ENCODE measurements around the gene DDX24.

The DDX24 gene

DNA sequence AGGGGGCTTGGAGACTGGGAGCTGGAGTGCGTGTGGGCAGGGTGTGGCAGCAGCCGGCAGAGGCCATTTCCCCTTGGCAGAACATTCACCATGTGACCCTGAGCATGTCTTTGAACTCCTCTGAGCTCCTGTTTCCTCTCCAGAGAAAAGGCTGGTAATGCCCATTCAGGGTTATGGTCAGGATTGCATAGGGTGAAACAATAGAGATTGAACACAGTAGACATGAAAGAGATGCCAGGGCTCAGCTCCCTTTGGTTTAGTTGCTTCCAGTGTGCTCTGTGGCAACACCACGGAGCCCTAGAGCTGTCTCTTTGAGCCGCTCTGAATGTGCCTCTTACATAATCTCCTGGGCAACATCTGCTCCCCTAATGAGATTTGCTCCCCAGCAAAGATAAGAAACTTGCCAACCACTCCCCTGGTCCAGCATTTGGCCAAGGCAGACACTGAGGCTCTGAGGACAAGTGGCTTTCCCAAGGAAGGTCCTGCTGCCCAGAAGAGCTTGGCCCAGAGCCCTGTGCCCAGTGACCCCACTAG lies 34.1 kb upstream of the DDX24 start:
- in situ Hi-C loops (cut with MboI; ENCODE audit: low sequenced_read_pairs): no loop called here

DNA sequence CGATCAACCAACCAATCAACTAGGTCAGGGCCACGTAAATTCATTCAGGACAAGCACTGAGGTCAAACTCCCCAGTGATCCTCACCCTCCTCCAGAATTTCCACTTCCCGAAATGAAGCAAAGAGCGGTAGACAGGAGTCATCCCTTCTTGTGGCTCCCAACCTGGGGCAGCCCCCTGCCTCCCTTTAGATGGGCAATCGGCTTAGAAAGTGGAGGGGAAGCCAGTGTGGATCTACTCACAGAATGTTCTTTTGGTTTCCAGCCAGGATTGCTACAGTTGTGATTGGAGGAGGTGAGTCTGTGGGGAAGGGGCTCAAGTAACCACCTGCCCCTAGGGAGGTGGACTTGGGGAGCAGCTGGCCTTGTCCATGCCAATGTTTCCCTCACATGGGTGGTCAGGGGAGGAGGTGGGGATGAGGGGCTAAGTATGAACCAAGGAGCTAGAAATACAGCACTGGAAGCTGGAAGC lies 33.6 kb upstream of the DDX24 start:
- in situ Hi-C loops (cut with MboI; ENCODE audit: low sequenced_read_pairs): no loop called here

DNA sequence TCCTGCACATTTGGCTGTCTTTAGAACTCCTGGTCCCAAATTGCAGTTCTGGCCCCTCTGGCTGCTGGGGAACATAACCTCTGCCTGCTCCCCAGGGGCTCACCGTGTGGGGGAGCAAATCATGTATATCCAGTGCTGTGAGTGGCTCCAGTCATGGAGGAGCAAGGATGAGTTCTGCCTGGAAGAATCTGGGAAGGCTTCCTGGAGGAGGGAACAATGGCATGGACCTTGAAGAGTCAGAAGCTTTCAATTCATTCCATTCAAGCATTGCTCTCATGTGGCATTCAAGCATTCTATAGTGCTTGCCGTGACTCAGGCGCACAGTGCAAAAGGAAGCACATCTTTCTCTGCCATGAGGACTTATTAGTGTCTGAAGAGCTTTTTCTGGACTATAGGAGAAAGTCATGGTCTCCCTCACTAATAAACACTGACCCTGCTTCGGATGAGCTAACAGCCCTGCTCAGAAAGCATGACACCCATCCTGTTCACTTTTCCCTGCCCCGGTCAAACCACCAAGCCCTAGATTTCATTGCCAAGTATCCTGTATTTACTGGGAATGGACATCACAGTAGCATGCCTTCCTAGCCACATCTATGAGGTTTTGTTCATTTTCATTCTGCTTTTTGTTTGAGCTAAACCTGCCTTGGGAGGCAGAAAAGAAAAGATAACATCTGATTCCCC lies 33.0 kb upstream of the DDX24 start:
- in situ Hi-C loops (cut with MboI; ENCODE audit: low sequenced_read_pairs): no loop called here

DNA sequence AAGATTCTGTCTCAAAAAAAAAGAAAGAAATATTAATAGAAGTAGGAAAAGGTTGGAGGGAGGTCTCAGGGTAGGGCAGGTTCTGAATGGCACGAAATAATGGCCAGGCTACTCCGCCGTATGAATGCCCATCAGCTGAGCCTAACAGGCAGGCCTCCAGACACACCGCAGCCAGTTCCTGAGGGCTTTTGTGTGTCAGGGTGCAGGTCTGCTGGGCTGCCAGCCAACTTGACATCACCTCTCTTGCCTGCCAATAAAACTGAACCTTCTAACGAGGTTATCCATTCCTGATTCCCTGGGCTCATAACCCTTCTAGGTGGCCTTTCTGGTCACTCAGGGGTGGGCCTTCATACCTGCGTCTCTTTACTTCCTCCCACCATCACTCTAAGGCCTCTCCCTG lies 32.5 kb upstream of the DDX24 start:
- in situ Hi-C loops (cut with MboI; ENCODE audit: low sequenced_read_pairs): no loop called here

DNA sequence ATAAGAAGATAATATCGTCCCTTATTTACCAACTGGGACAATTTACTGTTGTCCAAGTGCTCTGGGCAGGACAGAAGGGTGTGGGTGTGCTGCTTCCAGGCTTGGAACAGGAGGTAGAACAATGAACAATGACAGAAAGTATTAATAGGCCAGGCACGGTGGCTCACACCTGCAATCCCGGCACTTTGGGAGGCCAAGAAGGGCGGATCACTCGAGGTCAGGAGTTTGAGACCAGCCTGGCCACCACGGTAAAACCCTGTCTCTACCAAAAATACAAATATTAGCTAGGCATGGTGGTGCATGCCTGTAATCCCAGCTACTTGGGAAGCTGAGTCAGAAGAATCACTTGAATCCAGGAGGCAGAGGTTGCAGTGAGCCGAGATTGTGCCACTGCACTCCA lies 32.1 kb upstream of the DDX24 start:
- in situ Hi-C loops (cut with MboI; ENCODE audit: low sequenced_read_pairs): no loop called here

DNA sequence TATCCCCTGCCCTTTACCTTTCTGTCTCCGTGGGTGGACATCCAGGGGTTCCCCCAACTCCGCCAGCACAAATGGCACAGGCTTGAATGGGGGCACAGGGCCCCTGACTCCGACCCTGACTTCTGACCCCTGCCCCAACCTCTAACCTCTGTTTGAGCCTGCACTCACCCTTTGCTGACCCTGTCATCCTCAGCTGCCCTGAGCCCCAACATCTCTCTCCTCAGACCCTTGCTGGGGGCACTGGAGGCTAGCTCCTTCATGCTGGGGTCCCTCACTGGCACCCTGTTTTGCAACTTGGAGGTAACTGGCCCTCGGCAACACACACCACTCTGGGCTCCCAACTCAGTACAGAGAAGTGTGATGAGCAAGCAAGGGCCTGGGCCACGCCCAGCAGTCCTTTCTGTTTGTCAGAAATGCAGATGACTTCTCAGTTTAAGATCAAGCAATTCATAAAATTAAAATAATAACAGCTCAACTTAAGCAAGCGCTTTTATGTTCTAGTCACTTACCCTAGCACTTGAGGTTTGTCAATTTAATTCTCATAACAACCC lies 31.6 kb upstream of the DDX24 start:
- in situ Hi-C loops (cut with MboI; ENCODE audit: low sequenced_read_pairs): no loop called here

DNA sequence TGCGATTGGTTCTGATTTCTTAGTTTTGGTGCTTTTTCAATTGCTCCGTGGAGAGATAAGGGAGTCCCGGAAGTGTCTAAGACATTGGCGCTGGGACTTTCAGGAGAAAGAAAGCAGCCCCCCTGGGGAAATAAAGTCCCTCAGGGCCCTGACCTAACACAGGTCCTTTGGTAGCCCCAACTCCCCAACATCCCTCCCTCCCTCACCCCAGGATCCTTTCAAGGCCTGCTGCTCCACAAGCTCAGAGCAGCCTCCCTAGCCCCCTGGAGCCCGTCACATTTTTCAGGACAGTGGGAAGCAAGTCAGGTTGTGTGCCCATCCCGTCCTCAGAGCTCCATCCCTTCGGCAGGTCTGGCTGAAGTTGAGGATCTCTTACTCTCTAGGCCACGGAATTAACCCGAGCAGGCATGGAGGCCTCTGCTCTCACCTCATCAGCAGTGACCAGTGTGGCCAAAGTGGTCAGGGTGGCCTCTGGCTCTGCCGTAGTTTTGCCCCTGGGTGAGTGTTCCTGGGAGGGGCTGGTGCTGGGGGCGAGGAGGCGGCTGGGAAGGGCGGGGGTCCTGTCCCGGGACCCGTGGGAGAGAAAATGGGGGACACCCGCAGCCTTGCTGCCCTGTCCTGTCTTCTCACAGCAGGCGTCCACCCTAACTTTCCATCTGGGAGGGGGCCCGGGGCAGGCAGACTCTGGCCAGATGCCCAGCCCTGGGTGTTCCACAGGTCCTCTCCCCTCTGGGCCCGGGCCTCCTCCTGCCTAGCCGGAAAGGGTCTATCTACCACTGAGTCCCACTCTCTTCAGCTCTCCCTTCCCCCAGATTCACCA lies 30.5 kb upstream of the DDX24 start:
- in situ Hi-C loops (cut with MboI; ENCODE audit: low sequenced_read_pairs): no loop called here

DNA sequence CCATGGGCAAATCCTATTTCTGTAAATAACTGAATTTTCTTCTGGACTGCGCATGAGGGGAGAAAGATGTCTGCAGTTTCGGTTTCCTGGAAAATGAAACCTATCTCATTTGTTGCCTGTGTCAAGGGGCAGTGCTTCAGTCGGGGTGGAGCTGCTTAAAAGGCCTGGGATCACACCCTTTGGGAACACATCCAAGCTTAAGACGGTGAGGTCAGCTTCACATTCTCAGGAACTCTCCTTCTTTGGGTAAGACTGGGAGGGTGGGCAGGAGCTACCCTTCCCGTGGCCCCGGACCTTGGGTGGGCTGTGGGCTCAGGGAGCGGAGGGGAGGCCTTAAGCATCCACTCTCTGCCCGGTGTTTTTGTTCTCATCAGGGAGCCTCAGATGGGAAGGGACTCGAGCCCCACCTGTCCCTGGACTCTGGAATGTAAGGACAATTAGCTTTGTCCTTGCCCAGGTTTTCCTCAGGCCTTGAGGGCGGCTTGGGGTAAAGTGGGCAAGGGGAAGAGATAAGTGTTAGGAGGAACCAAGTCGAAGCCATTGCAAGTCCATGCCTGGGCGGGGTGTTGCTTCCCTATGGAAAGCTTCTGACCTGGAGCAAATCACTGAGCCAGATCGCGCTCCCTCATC lies 29.7 kb upstream of the DDX24 start, which contains the start of gene IFI27:
IFI27 (plus strand) TSS at position 185 of the 630 bp plus-strand sequence.
- in situ Hi-C loops (cut with MboI; ENCODE audit: low sequenced_read_pairs): no loop called here

DNA sequence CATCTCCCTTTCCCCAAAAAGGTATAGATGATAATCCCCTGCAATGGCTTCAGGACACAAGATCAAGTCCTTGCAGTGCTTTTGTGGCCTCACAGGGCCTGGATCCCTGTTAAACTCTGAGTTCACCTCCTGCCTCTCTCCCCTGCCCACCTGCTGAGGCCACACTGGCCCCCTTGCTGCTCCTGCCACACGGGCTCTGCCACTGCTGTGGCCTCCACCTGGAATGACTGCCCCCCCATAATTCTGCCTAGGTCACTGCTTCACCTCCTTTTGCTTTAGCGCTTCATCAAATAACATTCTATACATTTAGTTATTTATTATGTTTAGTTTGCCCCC lies 28.9 kb upstream of the DDX24 start:
- in situ Hi-C loops (cut with MboI; ENCODE audit: low sequenced_read_pairs): no loop called here

DNA sequence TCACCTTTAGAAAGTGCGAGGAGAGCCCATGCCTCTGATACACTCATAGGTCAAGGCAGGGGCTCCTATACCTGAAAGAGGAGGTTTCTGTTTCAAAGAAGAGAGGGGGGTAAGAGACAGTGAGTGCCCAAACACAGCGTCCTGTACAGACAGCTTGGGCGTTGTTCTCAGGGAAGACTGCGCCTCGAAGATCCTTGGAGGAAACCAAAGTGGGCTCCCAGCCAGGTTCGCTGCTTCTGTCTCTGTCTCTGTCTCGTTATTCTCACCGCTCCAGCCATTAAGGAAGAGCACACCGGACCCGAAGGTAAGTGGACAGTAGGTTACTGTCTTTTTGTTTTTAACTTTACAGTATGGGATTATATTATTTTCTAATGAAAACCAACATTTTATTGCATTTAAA lies 23.7 kb upstream of the DDX24 start:
- in situ Hi-C loops (cut with MboI; ENCODE audit: low sequenced_read_pairs): no loop called here

DNA sequence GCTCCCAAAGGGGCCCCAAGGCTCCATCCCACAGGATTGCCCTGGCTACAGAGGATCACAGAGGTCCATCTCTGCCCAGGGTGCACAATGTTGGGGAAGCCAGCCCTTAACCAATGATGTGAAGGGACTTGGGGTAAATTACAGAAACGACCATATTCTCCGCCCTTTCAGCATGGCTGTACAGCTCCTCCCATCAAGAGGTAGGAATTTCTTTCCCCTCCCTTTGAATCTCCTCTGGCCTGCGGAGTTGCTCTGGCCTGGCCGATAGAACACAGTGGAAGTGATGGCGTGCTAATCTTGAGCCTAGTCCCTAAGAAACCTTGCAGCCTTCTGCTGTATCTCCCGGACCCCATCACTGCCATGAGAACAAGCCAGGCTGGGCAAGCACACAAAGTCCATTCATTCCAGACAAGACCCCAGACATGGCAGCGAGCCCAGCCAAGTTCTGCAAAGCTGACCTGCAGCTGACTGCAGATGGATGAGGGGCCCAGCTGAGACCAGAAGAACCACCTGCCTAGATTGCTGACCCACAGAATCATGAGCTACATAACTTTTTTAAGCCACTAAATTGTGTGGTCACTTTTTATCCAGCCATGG lies 22.6 kb upstream of the DDX24 start:
- in situ Hi-C loops (cut with MboI; ENCODE audit: low sequenced_read_pairs): no loop called here

DNA sequence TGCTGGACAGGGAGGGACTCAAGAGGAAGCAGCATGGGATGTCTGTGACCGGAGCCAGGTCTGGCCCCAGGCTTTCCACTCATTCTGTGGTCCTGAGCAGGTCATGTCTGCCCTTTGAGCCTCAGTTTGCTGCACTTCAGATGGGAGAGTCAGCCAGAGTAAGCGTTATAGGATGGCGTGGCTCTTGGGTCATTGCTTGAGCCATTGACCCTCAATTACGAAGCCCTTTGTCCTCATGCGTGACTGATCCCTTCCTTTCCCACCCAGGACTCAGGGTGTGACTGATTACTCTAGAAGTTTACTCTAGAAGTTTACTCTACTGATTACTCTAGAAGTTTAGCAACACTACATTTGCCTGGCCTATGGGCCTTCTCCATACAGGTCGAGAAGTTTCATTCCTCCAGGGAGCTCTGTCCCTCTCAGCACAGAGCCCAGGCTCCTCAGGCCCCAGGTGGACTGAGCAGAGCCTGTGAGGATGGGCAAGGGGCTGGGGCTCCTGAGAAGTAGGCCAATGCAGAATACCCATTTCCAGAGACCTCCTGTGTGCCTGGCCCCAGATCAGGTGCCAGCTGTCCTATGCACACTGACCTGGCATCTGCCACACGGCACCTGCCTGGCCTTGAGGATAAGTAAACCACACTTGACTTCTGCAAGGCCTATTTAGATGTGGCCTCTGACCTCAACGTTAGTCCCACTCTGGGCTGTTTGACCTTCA lies 21.9 kb upstream of the DDX24 start:
- in situ Hi-C loops (cut with MboI; ENCODE audit: low sequenced_read_pairs): no loop called here

DNA sequence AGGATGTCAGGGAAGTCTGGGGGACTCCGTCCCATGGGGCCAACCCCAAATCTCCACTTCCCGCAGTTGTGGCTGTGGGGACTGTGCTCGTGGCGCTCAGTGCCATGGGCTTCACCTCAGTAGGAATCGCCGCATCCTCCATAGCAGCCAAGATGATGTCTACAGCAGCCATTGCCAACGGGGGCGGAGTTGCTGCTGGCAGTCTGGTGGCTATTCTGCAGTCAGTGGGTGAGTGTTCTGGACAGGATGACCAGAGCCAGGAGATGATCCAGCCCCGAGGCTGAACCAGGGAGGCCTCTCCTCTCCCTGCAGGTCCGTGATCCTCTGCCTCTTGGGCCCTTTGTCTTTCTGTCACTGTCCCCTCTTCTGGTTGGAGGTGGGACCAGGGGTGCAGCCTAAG lies 20.7 kb upstream of the DDX24 start:
- in situ Hi-C loops (cut with MboI; ENCODE audit: low sequenced_read_pairs): no loop called here

DNA sequence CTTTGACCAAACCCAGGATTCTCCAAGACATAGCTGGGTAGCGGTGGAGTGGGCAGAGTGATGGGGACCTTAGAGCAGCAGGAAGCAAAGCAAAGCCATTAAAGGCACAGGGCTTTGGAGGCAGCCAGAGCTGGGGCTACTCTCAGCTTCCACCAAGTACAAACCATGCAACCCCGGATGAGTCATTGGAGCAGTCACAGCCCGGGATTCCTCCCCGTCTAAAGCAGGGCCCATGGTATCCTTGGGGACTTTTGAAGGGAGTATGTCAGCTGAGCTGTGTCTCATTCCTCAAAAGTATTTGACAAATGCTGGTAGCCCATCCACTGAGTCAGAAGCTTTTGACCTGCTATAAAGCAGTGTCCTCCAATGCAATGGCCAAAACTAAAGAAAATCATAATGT lies 19.8 kb upstream of the DDX24 start:
- in situ Hi-C loops (cut with MboI; ENCODE audit: low sequenced_read_pairs): no loop called here

DNA sequence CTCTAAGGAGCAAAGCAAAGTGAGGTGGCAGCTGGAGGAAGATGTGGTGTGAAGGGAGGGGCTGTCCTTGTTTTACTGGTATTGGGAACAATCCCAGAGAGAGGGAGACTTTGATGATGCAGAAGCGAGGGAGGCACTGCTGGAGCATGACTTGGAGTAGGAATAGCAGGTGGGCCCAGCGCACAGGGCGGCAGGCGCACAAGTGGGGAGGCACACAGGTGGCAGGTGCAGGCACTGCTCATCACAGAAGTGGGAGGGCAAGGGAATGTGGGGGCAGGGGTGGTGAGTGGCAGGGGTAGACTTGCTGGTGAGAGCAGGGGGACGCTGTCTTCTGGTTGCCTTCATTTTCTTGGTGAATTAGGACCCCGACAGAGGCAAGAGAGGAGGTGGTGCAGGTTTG lies 18.0 kb upstream of the DDX24 start:
- in situ Hi-C loops (cut with MboI; ENCODE audit: low sequenced_read_pairs): no loop called here

DNA sequence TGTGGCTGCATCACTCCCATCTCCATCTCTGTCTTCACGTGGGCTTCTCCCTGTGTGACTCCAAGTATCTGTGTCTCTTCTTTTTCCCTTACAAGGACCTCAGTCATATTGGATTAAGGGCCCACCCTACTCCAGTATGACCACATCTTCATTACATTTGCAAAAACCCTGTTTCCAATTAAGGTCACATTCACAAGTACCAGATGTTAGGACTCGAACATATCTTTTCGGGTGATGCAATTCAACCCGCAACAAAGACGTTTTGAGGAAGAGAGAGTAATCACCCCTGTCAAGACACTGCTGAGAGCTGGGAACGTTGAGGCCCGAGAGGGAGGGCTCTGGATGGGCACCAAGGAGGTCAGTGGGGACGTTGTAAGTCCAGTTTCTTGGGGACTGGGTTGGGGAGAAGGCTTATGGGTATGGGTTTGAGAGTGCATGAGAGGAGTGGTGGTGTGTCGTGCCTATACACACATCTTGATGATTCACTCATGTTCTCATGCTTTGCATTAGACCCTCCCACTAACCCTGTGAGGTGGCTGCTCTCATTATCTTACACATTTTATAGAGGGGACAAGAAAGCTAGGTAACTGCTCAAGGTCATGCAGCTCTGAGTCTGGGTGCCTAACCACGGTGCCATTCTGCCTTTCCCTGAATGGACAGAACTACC lies 17.5 kb upstream of the DDX24 start:
- in situ Hi-C loops (cut with MboI; ENCODE audit: low sequenced_read_pairs): no loop called here

DNA sequence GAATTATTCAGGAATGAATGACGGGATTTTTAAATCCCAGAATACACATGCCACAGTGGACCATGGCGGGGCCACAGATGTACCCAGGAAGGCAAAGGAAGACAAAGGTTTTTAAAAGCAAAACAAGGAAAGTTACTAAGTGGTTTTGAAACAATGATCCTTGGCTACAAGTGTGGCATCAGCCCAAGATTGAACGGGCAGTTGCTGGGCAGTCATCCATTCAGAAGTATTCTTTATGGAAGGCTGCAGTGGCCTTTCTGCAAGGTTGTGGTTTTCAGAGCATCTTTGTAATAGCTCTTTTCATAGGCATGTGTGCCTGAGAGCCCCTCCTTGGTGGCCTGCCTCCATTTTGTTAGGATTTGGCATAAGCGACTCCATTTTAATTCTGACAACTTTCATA lies 16.1 kb upstream of the DDX24 start:
- in situ Hi-C loops (cut with MboI; ENCODE audit: low sequenced_read_pairs): no loop called here

DNA sequence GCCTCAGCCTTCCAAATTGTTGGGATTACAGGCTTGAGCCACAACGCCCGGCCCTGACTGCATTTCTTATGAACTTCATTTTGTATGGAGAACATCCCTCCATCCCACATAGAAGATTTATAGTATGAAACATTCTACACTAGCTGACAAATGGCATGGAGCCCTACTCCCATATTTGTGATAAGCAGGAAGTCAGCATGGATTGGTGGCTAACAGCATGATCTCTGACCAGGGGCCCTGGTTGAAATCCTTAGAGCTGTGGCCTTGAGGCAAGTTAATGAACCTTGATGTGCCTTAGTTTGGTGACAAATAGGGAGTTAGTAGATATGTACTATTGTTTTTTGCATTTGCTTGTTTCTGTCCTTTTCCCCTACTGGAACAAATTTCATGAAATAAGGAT lies 12.4 kb upstream of the DDX24 start:
- in situ Hi-C loops (cut with MboI; ENCODE audit: low sequenced_read_pairs): no loop called here

DNA sequence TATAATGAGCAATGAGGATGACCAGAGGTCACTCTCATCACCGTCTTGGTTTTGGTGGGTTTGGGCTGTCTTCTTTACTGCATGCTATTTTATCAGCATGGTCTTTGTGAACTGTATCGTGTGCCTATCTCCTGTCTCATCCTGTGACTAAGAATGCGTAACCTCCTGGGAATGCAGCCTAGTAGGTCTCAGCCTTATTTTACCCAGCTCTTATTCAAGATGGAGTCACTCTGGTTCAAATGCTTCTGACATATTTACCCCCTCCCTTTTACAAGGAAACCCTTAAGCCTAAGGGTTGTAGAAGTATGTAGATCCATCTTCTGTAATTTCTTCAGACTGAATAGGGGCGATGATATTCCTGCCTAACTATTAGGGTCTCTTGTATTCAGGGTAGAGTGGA lies 8.5 kb upstream of the DDX24 start:
- in situ Hi-C loops (cut with MboI; ENCODE audit: low sequenced_read_pairs): no loop called here

DNA sequence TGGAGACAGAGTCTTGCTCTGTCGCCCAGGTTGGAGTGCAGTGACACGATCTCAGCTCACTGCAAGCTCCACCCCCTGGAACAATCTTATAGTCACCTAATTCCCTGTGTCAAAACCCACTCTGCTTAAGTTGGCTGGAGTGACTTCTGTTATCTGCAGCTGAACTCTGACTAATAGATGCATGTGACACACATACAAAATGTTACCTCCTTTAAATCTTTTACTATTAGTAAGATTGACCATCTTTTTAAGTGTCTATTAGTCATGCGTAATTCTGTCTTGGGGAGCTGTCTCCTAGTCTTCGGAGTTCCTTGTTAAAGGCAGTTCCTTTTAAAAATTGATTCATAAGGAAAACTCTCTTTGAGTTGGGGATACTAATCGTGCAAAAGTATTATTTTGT lies 7.5 kb upstream of the DDX24 start:
- in situ Hi-C loops (cut with MboI; ENCODE audit: low sequenced_read_pairs): no loop called here
